Measurements from ENCODE around the gene GRK2. TPM values are rescaled to one million over a fixed set of nuclear protein-coding genes. Genes with fewer than 3 reads are reported as not detected.

The GRK2 gene
- total and polyA plus RNA-seq, 2 of the 13 experiments (the other 11 are each of a cell fraction or from before 2014, with no cell fraction given), result 31.3 to 42.4 TPM

- no peak for TF ChIP-seq ZNF616 (CRISPR knock-in tag; IDR thresholded peaks at IDR 0.05; ENCODE audit: low read depth)
- TF ChIP-seq HIC2 (CRISPR knock-in tag; IDR thresholded peaks at IDR 0.05; ENCODE audit: low read depth), result no peak
- no peak for TF ChIP-seq IRF9 (CRISPR knock-in tag; IDR thresholded peaks at IDR 0.05; ENCODE audit: borderline replicate concordance)
- 0 out of 2 replicates have a peak, but pooled peaks have one; percentile 59 for TF ChIP-seq RCOR2 (CRISPR knock-in tag; IDR thresholded peaks at IDR 0.05)
- TF ChIP-seq ZSCAN20 (CRISPR knock-in tag; IDR thresholded peaks at IDR 0.05; ENCODE audit: borderline replicate concordance), result peak; percentile 87; the same call in 1 of the 2 replicates
- TF ChIP-seq IKZF1 (IDR thresholded peaks at IDR 0.05), result no peak
- peak; percentile 92; the same call in 2 of the 3 replicates for TF ChIP-seq MXI1 (IDR thresholded peaks at IDR 0.05; ENCODE audit: borderline replicate concordance, low read depth, low read length)
- TF ChIP-seq KLF6 (CRISPR knock-in tag; IDR thresholded peaks at IDR 0.05), result 0 out of 2 replicates have a peak, but pooled peaks have one; percentile 68
- TF ChIP-seq TAF1 (CRISPR knock-in tag; IDR thresholded peaks at IDR 0.05), result peak; percentile 74
- TF ChIP-seq ZNF639 (CRISPR knock-in tag; conservative IDR thresholded peaks at IDR 0.05), result no peak
- peak; percentile 60 for TF ChIP-seq YY1 (IDR thresholded peaks at IDR 0.05; ENCODE audit: insufficient read depth, insufficient replicate concordance, low read depth, low read length)
- no peak for TF ChIP-seq SMARCC2 (IDR thresholded peaks at IDR 0.05)
- TF ChIP-seq ZSCAN29 (CRISPR knock-in tag; conservative IDR thresholded peaks at IDR 0.05), result 0 out of 2 replicates have a peak, but pooled peaks have one; percentile 30
- TF ChIP-seq ZKSCAN8 (CRISPR knock-in tag; IDR thresholded peaks at IDR 0.05; ENCODE audit: borderline replicate concordance), result 0 out of 2 replicates have a peak, but pooled peaks have one; percentile 51
- no peak for TF ChIP-seq THAP8 (CRISPR knock-in tag; IDR thresholded peaks at IDR 0.05; ENCODE audit: borderline replicate concordance)
- no peak for TF ChIP-seq ZNF468 (CRISPR knock-in tag; IDR thresholded peaks at IDR 0.05)
- TF ChIP-seq JARID2 (CRISPR knock-in tag; IDR thresholded peaks at IDR 0.05; ENCODE audit: insufficient replicate concordance), result no peak
- TF ChIP-seq ZNF264 (CRISPR knock-in tag; IDR thresholded peaks at IDR 0.05), result no peak
- TF ChIP-seq HCFC1 (IDR thresholded peaks at IDR 0.05; ENCODE audit: low read depth, low read length), result peak; percentile 91
- no peak for TF ChIP-seq ZNF567 (CRISPR knock-in tag; IDR thresholded peaks at IDR 0.05; ENCODE audit: borderline replicate concordance)
- TF ChIP-seq GPN1 (CRISPR knock-in tag; IDR thresholded peaks at IDR 0.05; ENCODE audit: borderline replicate concordance), result no peak
Measured at GRCh38 chr11:67317205-67317887, 51.1 kb downstream of the GRK2 start (continued).

Data from HepG2 (cell line).